GM19468 (cell line): ENCODE results near the gene GSTO1.

Experiments used
- ATAC-seq: cut with Tn5 transposase; IDR thresholded peaks from one replicate; pipeline ENCODE4 v1.9.1; 2021; ENCODE audit warnings: mild to moderate bottlenecking, moderate library complexity, moderate number of reproducible peaks; ENCODE audit not compliant: unreplicated experiment; ENCODE audit errors: extremely low read depth

The GSTO1 gene

DNA sequence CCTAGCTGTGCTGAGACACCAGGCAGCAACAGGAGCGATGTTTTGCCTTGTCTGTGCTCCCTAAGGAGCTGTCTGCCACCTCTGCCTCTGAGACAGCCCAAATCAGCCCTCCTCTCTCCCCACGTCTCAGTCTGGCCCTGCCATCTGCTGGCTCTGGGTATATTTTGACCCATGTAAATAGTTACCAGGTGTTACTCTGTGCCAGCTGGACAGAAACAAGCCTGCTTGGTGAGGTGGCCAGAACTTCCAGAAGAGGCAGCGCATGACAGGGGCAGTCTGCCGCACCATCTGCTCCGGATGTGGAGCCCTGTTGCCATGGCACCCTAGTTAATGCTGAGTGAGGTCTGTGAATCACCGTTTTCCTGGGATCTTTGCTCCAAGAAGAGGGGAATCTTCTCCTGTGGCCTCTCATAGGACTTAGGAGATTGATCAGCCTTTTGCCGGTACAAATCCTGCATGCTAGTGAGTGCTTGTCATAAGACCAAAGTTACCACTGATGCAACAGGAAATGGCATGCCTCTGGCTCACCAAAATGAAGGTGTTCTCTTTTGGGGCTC is 46.1 kb downstream of the GSTO1 start:
- ATAC-seq, result no peak

DNA sequence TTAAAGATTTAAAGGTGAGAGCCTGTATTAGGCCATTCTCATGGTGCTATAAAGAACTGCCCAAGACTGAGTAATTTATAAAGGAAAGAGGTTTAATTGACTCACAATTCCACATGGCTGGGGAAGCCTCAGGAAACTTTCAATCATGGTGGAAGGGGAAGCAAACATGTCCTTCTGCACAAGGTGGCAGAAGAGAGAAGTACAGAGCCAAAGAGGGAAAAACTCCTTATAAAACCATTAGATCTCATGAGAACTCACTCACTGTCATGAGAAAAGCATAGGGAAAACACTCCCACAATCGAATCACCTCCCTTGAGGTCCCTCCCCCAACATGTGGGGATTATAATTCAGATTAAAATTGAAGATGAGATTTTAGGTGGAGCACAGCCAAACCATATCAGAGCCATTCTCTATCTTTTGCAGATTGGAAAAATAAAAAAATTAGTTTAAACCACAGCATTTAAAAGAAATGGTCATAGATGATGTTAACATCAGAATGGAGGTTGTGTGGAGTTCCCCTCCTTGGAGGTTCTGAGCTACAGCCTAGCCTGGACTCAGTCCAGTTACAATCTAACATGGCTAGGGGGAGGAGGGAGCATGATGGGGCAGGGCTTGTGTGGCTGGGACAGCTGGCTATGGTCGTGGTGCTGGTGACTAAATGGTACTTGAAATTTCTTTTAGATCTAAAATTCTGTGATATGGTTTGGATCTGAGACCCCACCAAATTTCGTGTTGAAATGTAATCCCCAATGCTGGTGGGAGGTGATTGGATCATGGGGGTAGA is 47.4 kb downstream of the GSTO1 start:
- no peak for ATAC-seq

DNA sequence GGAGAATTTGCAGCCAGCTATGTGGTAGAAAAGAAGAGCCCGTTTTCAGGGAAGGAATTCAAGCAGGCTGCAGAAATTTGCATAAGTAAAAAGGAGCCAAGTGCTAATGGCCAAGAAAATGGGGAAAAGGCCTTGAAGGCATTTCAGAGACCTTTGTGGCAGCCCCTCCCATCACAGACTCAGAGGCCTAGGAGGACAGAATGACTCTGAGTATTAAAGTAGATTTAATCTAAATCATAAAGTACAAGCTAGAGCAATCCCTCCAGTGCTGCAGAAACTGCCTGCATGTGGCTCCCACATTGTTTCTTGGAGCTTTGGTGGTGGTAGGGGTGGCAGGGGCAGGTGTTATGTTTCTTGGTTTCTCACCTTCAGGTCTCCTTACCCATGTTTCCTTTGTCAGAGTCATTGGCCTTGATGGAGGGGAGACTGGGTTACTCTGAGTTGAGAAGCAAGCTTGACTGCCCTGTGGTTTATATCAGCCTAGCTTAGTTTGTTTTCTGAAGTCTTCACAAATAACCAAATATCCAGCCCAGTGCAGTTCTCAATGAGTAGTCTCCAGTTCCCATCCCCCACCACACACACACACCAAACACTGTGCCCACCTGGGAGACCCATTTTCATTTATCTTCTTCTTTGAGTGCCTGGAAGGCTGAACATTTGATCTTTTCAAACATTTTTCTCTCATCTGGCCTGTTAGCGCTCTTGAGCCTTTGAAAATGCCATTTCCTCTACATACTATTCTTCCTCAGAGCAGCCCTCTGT is 49.1 kb downstream of the GSTO1 start:
- ATAC-seq, result no peak

DNA sequence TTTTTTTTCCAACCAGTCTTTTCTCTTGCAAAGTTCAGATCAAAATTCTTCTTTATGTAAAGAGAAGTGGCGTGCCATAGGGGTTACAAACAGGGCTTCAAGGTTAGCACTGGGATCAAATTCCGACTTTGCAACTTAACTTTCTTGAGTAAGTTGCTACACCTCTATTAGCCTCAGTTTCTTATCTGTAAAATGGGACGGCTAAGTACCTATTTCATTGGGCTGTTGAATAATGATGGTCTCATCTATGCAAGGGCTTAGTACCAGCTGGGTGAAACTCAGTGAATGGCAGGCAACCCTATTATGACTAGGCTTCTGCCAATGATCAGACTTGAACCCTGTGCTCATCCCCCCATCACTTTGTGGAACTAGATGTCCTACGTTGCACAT is 49.7 kb downstream of the GSTO1 start:
- no peak for ATAC-seq

- no peak for ATAC-seq
Observed at GRCh38 chr10:104304927-104305326, 50.2 kb downstream of the GSTO1 start.

DNA sequence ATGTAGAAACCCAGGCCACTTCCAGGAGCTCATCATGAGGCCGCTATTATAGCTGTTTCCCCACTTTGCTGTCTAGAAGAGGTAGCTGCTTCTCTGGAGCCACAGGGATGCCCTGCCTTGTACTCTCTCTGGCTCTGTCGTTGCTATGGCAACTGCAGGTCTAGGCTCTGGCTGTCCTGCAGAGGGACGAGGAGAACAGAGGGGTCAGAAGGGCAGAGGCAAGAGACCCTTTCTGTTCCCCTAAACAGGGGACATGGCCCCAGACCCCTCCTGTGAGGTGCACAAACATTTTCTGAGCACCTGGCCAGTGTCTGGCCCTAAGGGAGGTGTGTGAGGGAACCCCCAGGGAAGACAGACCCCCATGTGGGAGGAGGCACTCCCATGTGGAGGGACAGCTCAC is 52.2 kb downstream of the GSTO1 start:
- ATAC-seq, result no peak

DNA sequence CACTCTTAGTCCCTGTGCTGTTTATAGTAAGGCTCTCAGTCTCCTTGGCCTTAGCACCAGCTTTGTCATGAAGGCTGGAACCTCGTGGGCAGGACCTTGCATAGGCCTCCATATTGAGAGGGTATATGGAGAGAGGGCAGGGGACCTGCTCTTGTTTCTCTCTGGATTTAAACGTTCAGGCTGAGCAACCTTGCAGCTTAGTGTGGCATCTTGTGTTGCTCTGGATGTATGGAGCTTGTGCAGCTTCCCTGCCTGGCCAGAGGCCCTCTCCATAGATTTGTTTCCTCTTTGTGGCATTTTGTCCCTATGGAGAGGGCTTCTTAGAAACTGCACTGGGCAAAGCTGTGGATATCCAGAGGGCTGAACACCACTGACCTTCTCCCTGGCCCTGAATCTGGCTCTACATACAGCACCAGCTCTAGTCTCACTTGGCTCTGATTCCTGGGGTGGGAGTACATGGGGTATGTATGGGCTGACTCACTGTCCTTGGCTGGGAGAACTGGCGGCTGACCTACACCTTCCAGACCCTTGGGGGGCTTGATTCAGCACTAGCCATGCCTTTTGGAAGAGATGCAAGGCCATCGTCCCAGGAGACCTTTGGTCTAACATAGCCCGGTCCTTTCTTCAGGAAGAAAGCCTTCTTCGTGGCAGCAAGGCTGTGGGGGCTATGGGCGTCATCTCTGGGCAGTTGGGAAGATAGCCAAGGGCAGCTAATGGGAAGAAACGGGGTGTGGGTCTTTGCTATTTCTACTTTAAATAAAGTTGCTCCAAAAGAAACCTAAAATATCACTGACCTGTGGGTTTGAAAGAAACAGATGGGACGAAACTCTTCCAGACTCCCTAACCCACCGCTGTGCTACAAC is 53.1 kb downstream of the GSTO1 start:
- no peak for ATAC-seq

- ATAC-seq, result peak; percentile 81
Observed at GRCh38 chr10:104308439-104308903, 53.8 kb downstream of the GSTO1 start.

- ATAC-seq, result no peak
Observed at GRCh38 chr10:104309980-104310978, 55.6 kb downstream of the GSTO1 start.

GRCh38 chr10:104311184-104311720 is 56.6 kb downstream of the GSTO1 start:
- ATAC-seq, result no peak

- no peak for ATAC-seq
Observed at GRCh38 chr10:104314591-104315485, 60.1 kb downstream of the GSTO1 start.

GRCh38 chr10:104315486-104315921 is 60.8 kb downstream of the GSTO1 start:
- no peak for ATAC-seq

GRCh38 chr10:104316321-104317099 is 61.8 kb downstream of the GSTO1 start:
- no peak for ATAC-seq
